Measurements from ENCODE around the gene PTGFRN. TPM values are rescaled to one million over a fixed set of nuclear protein-coding genes. Genes with fewer than 3 reads are reported as not detected.

Gene PTGFRN
- total and polyA plus RNA-seq, 2 of the 13 experiments (the other 11 are each of a cell fraction or from before 2014, with no cell fraction given): 3.3 to 11.3 TPM

DNA sequence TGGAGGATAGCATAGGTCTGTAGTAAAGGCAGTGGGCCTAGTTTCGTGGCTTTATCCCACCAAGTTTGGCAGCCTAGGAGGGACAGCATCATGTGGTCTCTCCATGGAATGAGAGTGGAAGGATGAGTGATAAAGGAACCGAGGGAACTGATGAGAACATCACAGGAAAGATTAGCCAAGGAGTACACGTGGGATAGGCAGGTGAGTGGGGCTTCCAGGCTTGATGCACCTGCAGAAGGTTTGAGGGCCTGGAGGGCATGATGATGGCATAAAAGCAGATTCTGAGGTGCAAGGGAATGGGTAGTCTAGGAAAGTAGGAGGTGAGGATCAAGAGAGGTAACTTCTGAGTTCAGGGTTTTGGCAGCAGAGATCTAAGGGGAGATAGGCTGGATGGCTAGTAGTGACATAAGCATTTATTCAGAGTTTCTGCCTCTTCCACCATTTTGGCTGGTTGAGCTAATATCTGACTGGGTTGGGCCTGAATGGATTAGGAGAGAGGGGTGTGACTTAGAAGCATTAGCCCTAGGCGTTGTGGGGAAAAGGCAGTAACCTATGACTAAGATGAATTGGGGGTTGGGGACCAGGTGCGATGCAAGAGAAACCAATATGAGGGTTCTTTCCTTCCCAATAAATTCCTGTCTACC lies 9.1 kb downstream of the PTGFRN start:
- no peak for ATAC-seq
- H3K36me3 ChIP-seq (replicated peaks in 1 of 2; ENCODE audit: control insufficient read depth in 1 of 2, insufficient read depth in 2 of 2, low read length in 2 of 2): no peaks in the 10 kb centered on the region
- no peak overlapping the region for H3K27ac ChIP-seq (ENCODE audit: extremely low read length, insufficient read depth, low read length)
- H3K9me3 ChIP-seq (ENCODE audit: low read length): no peaks in the 10 kb centered on the region
- FAIRE-seq: no peak
- DNase-seq (ENCODE audit: low spot score): no peak
- TF ChIP-seq SRSF9 (IDR thresholded peaks at IDR 0.05; ENCODE audit: borderline replicate concordance, insufficient read depth, low read depth, low read length, poor library complexity, severe bottlenecking): no peak
- TF ChIP-seq, protein P1, sequence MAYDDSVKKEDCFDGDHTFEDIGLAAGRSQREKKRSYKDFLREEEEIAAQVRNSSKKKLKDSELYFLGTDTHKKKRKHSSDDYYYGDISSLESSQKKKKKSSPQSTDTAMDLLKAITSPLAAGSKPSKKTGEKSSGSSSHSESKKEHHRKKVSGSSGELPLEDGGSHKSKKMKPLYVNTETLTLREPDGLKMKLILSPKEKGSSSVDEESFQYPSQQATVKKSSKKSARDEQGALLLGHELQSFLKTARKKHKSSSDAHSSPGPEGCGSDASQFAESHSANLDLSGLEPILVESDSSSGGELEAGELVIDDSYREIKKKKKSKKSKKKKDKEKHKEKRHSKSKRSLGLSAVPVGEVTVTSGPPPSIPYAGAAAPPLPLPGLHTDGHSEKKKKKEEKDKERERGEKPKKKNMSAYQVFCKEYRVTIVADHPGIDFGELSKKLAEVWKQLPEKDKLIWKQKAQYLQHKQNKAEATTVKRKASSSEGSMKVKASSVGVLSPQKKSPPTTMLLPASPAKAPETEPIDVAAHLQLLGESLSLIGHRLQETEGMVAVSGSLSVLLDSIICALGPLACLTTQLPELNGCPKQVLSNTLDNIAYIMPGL (CRISPR knock-in tag; IDR thresholded peaks at IDR 0.05; ENCODE audit: borderline replicate concordance in 1 of 2, low read depth in 1 of 2): no peak
- TF ChIP-seq MLXIP (CRISPR knock-in tag; IDR thresholded peaks at IDR 0.05; ENCODE audit: borderline replicate concordance): no peak
- TF ChIP-seq ZNF121 (CRISPR knock-in tag; IDR thresholded peaks at IDR 0.05): no peak
- TF ChIP-seq ZMAT3 (CRISPR knock-in tag; conservative IDR thresholded peaks at IDR 0.05): no peak
- no peak for TF ChIP-seq KLF12 (CRISPR knock-in tag; IDR thresholded peaks at IDR 0.05; ENCODE audit: borderline replicate concordance)
- no peak for TF ChIP-seq ZNF256 (CRISPR knock-in tag; conservative IDR thresholded peaks at IDR 0.05)
- no peak for TF ChIP-seq NR3C1 (CRISPR knock-in tag; IDR thresholded peaks at IDR 0.05)
- no peak for TF ChIP-seq ZNF703 (CRISPR knock-in tag; IDR thresholded peaks at IDR 0.05; ENCODE audit: borderline replicate concordance)
- TF ChIP-seq ZBTB43 (CRISPR knock-in tag; conservative IDR thresholded peaks at IDR 0.05): no peak
- TF ChIP-seq PHF8 (CRISPR knock-in tag; IDR thresholded peaks at IDR 0.05): no peak
- TF ChIP-seq, protein P2, sequence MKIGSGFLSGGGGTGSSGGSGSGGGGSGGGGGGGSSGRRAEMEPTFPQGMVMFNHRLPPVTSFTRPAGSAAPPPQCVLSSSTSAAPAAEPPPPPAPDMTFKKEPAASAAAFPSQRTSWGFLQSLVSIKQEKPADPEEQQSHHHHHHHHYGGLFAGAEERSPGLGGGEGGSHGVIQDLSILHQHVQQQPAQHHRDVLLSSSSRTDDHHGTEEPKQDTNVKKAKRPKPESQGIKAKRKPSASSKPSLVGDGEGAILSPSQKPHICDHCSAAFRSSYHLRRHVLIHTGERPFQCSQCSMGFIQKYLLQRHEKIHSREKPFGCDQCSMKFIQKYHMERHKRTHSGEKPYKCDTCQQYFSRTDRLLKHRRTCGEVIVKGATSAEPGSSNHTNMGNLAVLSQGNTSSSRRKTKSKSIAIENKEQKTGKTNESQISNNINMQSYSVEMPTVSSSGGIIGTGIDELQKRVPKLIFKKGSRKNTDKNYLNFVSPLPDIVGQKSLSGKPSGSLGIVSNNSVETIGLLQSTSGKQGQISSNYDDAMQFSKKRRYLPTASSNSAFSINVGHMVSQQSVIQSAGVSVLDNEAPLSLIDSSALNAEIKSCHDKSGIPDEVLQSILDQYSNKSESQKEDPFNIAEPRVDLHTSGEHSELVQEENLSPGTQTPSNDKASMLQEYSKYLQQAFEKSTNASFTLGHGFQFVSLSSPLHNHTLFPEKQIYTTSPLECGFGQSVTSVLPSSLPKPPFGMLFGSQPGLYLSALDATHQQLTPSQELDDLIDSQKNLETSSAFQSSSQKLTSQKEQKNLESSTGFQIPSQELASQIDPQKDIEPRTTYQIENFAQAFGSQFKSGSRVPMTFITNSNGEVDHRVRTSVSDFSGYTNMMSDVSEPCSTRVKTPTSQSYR (CRISPR knock-in tag; IDR thresholded peaks at IDR 0.05; ENCODE audit: borderline replicate concordance): no peak
- no peak for TF ChIP-seq NFIC (IDR thresholded peaks at IDR 0.05; ENCODE audit: low read length)
- no peak for TF ChIP-seq SALL1 (CRISPR knock-in tag; IDR thresholded peaks at IDR 0.05)
- TF ChIP-seq ZNF34 (CRISPR knock-in tag; IDR thresholded peaks at IDR 0.05; ENCODE audit: borderline replicate concordance): no peak
- ChIA-PET POLR2A (no interaction called here), CTCF (ENCODE audit: low intra/inter-chr PET ratio, low total read pairs) (no interaction called here)
- no peak overlapping the region for H2AFZ ChIP-seq (ENCODE audit: low read length)
- no peak overlapping the region for H3K9ac ChIP-seq (ENCODE audit: insufficient read depth, low read depth, low read length)
- no peak overlapping the region for H3K4me3 ChIP-seq (replicated peaks in 1 of 3; ENCODE audit: insufficient read depth in 1 of 3, low read depth in 2 of 3, low read length in 3 of 3)
- no peaks in the 10 kb centered on the region for H4K20me1 ChIP-seq (ENCODE audit: insufficient read depth, low read length)
- intact Hi-C loops (cut with micrococcal nuclease; ENCODE audit: unreplicated experiment): no loop called here
- H3K27me3 ChIP-seq (ENCODE audit: control insufficient read depth in 1 of 2, insufficient read depth in 2 of 2, low read length in 2 of 2): peaks cover 0 to 6% of the 10 kb centered on the region in 2 experiments; a peak in 1 of 5 replicates
- in situ Hi-C loops (cut with HindIII; ENCODE audit: extremely low pct_ligation_motif_present, low pct_unique_long_range_greater_than_20kb): no loop called here
- peaks cover 53% of the 10 kb centered on the region for H3K4me1 ChIP-seq (ENCODE audit: insufficient read depth, low read length)
- no peak overlapping the region for H3K4me2 ChIP-seq (ENCODE audit: low read depth, low read length)
- 56% methylated on average over 5 of the region's 5 CpGs for WGBS (ENCODE audit: low lambda C conversion rate)
- no TSS peak for BruUV-seq (replicated peaks)
- H3K79me2 ChIP-seq (ENCODE audit: insufficient read depth, low read length): no peaks in the 10 kb centered on the region

All from HepG2 (cell line).